OCI-LY3 (cell line): ENCODE data around the gene GABRR3.
A peak's percentile ranks its signal among the peaks of the same experiment; 100 is the strongest.

Source experiments
- H2AFZ ChIP-seq: fragments of 200-600, 300-600 bp; shearing (Covaris generic); 2 replicates; pipeline ENCODE4 v1.6.0; 2014; ENCODE audit warnings: antibody characterized with exemption, low read depth, low read length
- H3K27ac ChIP-seq: fragments of 200-600, 300-600 bp; sonication (generic); 2 replicates; pipeline ENCODE4 v1.5.1; 2014; ENCODE audit warnings: mild to moderate bottlenecking, low read length, moderate library complexity, mixed read lengths
- H3K27me3 ChIP-seq: fragments of 200-600, 300-600 bp; sonication (generic); 2 replicates; pipeline ENCODE4 v1.6.1; 2014; ENCODE audit warnings: low read depth, low read length, mixed read lengths
- H3K36me3 ChIP-seq: fragments of 200-600, 300-600 bp; sonication (generic); replicated peaks from 2 replicates; pipeline ENCODE3; 2014; ENCODE audit warnings: low read depth, low read length, mixed read lengths
- H3K4me1 ChIP-seq: fragments of 300-600, 200-600 bp; sonication (generic); 2 replicates; pipeline ENCODE4 v1.6.1; 2014; ENCODE audit warnings: low read length, mixed read lengths
- H3K4me2 ChIP-seq: fragments of 200-600, 300-600 bp; sonication (generic); 2 replicates; pipeline ENCODE4 v1.6.1; 2014; ENCODE audit warnings: low read length, mixed read lengths
- H3K4me3 ChIP-seq: fragments of 300-600, 200-600 bp; sonication (generic); 2 replicates; pipeline ENCODE4 v1.5.1; 2014; ENCODE audit warnings: antibody characterized with exemption, mild to moderate bottlenecking, low read length, moderate library complexity
- H3K79me2 ChIP-seq: fragments of 300-600, 200-600 bp; shearing (Covaris generic); 2 replicates; pipeline ENCODE4 v1.6.1; 2014; ENCODE audit warnings: mild to moderate bottlenecking, low read length, mixed read lengths
- H3K9ac ChIP-seq: fragments of 300-600, 200-600 bp; shearing (Covaris generic); 2 replicates; pipeline ENCODE4 v1.6.0; 2014; ENCODE audit warnings: mild to moderate bottlenecking, low read length, moderate library complexity
- H3K9me3 ChIP-seq: fragments of 200-600, 300-600 bp; shearing (Covaris generic); 2 replicates; pipeline ENCODE4 v1.6.1; 2014; ENCODE audit warnings: low read length, mixed read lengths; ENCODE audit not compliant: insufficient read depth
- H4K20me1 ChIP-seq: fragments of 200-600, 300-600 bp; sonication (generic); 2 replicates; pipeline ENCODE4 v1.6.1; 2016; ENCODE audit warnings: low read length, mixed read lengths; ENCODE audit not compliant: insufficient read depth
- CTCF ChIP-seq: fragments of 200-600, 300-600 bp; sonication (generic); IDR thresholded peaks from 2 replicates; pipeline ENCODE4 v1.5.1; 2014; ENCODE audit warnings: antibody characterized with exemption, low read length, low read depth
- EZH2phosphoT487 ChIP-seq: fragments of 200-600 bp; shearing (Covaris generic); IDR thresholded peaks from 2 replicates; pipeline ENCODE4 v1.6.1; 2018; ENCODE audit warnings: antibody characterized with exemption, mixed run types, low read depth

The GABRR3 gene

GRCh38 chr3:97970156-97970555, 65.0 kb downstream of the GABRR3 start:
- H3K9ac ChIP-seq, result peak overlapping the region; percentile 80
- peak overlapping the region; percentile 91; the same call in 1 of the 2 replicates for H3K27ac ChIP-seq
- H3K27me3 ChIP-seq, result no peaks in the 10 kb centered on the region
- H4K20me1 ChIP-seq, result peaks cover 29% of the 10 kb centered on the region
- peaks cover 22% of the 10 kb centered on the region for H3K36me3 ChIP-seq
- H3K79me2 ChIP-seq, result peaks cover 74% of the 10 kb centered on the region
- H3K4me2 ChIP-seq, result peak overlapping the region; percentile 85
- H3K9me3 ChIP-seq, result no peaks in the 10 kb centered on the region
- no peak overlapping the region for H2AFZ ChIP-seq
- H3K4me1 ChIP-seq, result peaks cover 32% of the 10 kb centered on the region
- TF ChIP-seq CTCF (no peak), EZH2phosphoT487 (no peak)
- peak overlapping the region; percentile 82 for H3K4me3 ChIP-seq

GRCh38 chr3:97969541-97969940, 65.6 kb downstream of the GABRR3 start:
- Histone ChIP-seq H3K9ac (no peak overlapping the region), H3K9me3 (no peaks in the 10 kb centered on the region), H3K79me2 (peaks cover 79% of the 10 kb centered on the region), H3K4me1 (peaks cover 26% of the 10 kb centered on the region), H4K20me1 (peaks cover 29% of the 10 kb centered on the region), H3K4me3 (peak overlapping the region; percentile 82; the same call in 1 of the 2 replicates), H3K4me2 (peak overlapping the region; percentile 85), H2AFZ (no peak overlapping the region), H3K27me3 (no peaks in the 10 kb centered on the region), H3K27ac (no peak overlapping the region; the same call in 1 of the 2 replicates), H3K36me3 (peaks cover 24% of the 10 kb centered on the region)
- TF ChIP-seq EZH2phosphoT487 (no peak), CTCF (no peak)

- TF ChIP-seq CTCF, result no peak
- TF ChIP-seq EZH2phosphoT487, result no peak
- Histone ChIP-seq H3K4me1 (peaks cover 26% of the 10 kb centered on the region), H3K4me3 (no peak overlapping the region), H3K9ac (no peak overlapping the region), H3K79me2 (peaks cover 90% of the 10 kb centered on the region), H3K36me3 (peaks cover 27% of the 10 kb centered on the region), H3K9me3 (no peaks in the 10 kb centered on the region), H3K27me3 (no peaks in the 10 kb centered on the region), H4K20me1 (peaks cover 38% of the 10 kb centered on the region), H2AFZ (no peak overlapping the region), H3K27ac (no peak overlapping the region), H3K4me2 (no peak overlapping the region)
Observed at GRCh38 chr3:97968376-97968775, 66.7 kb downstream of the GABRR3 start.

- H3K27ac ChIP-seq, result no peak overlapping the region
- H3K79me2 ChIP-seq, result peaks cover 91% of the 10 kb centered on the region
- no peaks in the 10 kb centered on the region for H3K9me3 ChIP-seq
- TF ChIP-seq EZH2phosphoT487 (no peak), CTCF (no peak)
- peaks cover 42% of the 10 kb centered on the region for H4K20me1 ChIP-seq
- no peaks in the 10 kb centered on the region for H3K27me3 ChIP-seq
- no peak overlapping the region for H3K4me3 ChIP-seq
- no peak overlapping the region for H3K4me2 ChIP-seq
- H2AFZ ChIP-seq, result no peak overlapping the region
- no peak overlapping the region for H3K9ac ChIP-seq
- H3K4me1 ChIP-seq, result peaks cover 24% of the 10 kb centered on the region
- H3K36me3 ChIP-seq, result peaks cover 27% of the 10 kb centered on the region
Observed at GRCh38 chr3:97967966-97968365, 67.1 kb downstream of the GABRR3 start.
